Breast epithelium (tissue), 3 donors: Measurements from ENCODE around the gene CACFD1.

ENCODE experiments used
- CTCF ChIP-seq, 3 donors: fragments of 450-650 bp; IDR thresholded peaks; one replicate each; pipeline ENCODE4 v1.5.1; 2016 to 2017; ENCODE audit warnings: antibody characterized with exemption in 3 of 3, mild to moderate bottlenecking in 3 of 3, moderate library complexity in 3 of 3
- POLR2A ChIP-seq: fragments of 450-650 bp; IDR thresholded peaks from one replicate; pipeline ENCODE4 v1.6.1; 2016; ENCODE audit warnings: antibody characterized with exemption, mild to moderate bottlenecking, moderate library complexity

DNA sequence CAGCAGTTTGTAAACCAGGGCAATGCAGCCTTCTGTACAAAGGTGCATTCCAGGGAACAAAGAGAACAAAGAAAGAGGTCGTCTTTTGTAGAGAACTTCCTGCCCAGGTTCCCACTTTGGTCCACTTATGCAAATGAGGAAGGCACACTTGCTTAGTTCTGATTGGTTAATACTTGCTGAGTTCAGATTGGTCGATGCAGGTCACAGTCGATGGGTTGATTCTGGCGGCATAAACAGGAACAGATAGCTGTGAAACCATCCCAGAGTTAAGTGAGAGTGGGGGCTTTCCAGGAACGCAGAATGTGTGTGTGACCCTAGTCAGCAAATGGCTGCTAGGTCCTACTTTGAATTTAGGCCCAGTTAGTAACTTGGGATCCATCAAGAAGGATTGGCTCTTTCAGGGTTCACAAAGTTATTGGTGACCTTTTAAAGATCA lies 39.4 kb upstream of the CACFD1 start:
- TF ChIP-seq CTCF (IDR thresholded peaks at IDR 0.05) (no peak), POLR2A (no peak)
